Activated CD8-positive, alpha-beta memory T cell treated with anti-CD3 and anti-CD28 coated beads, Interleukin-2, amount 50 U/mL, for 48 hours (primary cell): ENCODE data around the gene GNL3.
"Not testable (repeated sequence)": the region's sequence is repeated elsewhere in the genome, so short reads cannot be mapped to it uniquely, and the experiment has no call there.

Source experiments
- DNase-seq: peaks from one replicate; pipeline ENCODE4 v3.0.0-alpha.2; 2020

GNL3 gene

DNA sequence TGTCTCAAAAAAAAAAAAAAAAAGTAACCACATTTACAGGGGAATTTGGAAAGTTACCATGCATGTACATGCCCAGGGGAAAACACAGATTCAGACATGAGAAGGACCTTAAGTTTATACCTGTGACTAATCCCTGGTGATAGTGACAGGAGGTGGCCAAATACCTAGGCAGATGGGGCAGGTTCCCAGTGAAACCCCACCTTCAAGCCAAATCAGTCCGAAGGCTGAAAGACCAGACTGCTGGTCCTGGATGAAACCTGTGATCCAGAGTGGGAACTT lies 35.8 kb downstream of the GNL3 start:
- DNase-seq = no peak

DNA sequence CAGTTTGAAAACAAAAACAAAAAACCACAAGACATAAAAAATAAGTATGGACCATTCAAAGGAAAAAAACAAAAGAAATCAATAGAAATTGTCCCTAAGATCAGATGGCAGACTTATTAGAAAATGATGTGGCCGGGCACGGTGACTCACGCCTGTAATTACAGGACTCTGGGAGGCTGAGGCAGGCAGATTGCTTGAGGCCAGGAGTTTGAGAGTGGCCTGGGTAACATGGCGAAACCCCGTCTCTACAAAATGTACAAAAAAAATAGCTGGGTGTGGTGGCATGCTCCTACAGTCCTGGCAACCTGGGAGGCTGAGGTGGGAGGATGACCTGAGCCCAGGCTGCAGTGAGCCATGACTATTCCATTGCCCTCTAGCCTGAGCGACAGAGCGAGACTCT lies 36.7 kb downstream of the GNL3 start:
- DNase-seq = no peak

DNA sequence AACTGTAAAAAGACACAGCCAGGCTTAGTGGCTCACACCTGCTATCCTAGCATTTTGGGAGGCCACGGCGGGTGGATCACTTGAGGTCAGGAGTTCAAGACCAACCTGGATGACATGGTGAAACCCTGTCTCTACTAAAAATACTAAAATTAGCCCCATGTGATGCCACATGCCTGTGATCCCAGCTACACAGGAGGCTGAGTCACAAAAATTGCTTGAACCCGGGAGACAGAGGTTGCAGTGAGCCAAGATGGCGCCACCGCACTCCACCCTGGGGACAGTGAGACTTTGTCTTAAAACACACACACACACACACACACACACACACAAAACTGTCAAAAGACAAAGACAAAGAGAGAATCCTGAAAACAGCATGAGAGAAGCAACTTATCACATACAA lies 38.1 kb downstream of the GNL3 start:
- DNase-seq = no peak

DNA sequence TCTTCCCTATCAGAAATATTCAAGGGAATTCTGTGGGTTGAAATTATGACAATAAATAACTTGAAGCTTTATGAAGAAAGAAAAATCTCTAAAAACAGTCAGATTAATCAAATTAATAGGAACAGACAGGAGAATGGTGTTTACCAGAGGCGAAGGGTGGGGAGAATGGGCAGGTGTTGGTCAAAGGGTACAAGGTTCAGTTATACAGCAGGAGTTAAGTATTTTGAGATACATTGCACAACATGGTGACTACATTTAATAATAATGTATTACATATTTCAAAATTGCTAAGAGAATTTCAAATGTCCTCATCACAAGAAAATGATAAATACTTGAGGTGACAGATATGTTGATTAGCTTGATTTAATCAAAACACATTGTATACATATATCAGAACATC lies 38.7 kb downstream of the GNL3 start:
- no peak for DNase-seq

DNA sequence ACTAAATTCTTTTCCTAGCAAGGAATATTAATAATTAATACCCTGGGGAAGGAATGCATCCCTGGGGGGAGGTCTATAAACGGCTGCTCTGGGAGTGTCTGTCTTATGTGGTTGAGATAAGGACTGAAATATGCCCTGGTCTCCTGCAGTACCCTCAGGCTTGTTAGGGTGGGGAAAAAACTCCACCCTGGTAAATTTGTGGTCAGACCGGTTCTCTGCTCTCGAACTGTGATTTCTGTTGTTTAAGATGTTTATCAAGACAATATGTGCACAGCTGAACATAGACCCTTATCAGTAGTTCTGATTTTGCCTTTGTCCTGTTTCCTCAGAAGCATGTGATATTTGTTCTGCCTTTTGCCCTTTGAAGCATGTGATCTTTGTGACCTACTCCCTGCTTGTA lies 42.9 kb downstream of the GNL3 start:
- not testable (repeated sequence) for DNase-seq

DNA sequence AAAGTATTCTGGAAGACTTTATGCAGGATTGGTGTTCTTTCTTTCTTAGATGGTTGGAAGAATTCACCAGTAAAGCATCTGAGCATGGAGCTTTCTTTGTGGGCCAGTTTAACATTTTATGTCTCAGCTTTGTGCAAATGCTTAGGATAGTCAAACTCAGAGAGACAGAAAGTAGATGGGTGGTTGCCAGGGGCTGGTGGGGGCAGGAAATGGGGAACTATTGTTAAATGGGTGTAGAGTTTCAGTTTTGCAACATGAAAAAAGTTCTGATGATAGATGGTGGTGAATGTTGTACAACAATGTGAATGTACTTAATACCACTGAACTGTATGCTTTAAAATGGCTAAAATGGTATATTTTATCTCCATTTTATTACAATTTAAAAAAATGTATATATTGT lies 44.8 kb downstream of the GNL3 start:
- no peak for DNase-seq

DNA sequence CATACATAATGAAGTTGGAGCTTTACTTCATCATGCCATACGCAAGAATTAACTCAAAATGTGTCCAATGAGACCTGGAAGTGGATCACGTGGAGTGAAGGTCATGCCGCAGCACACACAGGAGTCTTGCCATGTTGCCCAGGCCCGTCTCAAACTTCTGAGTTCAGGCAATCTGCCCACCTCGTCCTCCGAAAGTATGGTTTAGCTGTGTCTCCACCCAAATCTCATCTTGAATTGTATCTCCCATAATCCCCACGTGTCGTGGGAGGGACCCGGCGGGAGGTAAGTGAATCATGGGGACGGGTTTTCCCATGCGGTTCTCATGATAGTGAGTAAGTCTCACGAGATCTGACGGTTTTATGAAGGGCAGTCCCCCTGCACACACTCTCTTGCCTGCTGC lies 45.8 kb downstream of the GNL3 start:
- no peak for DNase-seq

DNA sequence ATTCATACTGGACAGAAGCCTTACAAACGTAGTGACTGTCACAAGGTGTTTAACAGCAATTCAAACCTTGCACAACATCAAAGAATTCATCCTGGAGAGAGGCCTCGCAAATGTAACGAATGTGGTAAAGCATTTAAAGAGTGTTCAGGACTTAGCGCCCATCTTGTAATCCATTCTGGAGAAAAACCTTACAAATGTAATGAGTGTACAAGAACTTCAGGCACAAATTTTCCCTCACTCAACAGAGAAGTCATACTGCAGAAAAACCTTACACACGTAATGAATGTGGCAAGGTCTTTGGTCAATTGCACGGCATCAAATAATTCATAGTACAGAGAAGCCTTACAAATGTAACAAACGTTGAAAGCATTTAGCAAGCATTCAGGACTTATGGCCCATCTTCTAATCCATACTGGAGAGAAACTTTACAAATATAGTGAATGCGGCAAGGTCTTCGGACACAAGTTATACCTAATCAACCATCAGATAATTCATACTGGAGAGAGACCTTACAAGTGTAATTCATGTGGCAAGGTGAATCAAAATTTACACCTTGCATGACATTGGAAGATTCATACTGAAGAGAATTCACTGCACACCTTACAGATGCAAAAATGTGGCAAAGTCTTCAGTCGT lies 47.5 kb downstream of the GNL3 start:
- DNase-seq = no peak

DNA sequence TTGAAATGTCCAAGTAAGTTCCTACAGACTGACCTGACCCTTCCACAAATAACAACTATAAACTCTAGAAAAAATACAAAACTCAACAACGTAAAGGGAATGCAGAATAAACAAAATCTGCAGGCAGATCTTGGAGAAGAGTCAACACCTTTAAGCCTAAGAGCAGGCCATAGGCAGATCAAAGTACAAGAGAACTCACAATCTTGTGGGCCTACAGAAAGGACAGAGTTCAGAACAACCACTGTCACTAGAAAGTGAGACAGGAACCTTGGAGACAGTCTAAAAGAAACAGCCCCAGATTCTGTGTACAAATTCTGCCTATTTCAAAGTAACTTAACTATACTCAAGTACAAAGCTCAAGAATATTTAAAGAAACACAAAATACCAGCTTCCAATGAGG lies 53.9 kb downstream of the GNL3 start:
- DNase-seq = no peak

DNA sequence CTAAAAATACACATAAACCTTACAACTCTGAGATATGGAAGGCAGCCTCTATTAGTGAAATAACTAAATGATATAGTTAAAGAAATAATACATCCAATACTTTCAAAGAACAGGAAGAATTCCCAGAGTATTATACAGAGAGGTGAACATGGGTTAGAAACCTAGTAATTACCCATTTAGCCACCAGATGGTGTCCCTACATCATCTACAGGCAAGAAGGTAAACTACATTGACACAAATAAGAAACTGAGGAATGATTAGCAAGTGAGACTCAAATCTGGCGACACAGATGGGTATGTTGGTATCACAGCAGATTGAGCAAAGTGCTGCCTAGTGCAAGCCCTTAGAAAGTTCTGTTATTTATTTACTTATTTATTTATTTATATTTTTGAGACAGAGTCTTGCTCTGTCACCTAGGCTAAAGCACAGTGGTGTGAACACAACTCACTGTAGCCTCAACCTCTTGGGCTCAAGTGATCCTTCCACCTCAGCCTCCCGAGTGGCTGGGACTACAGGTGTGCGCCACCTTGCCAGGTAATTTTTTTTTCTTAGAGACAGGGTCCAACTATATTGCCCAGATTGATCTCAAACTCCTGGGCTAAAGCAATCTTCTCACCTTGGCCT lies 56.7 kb downstream of the GNL3 start:
- no peak for DNase-seq

DNA sequence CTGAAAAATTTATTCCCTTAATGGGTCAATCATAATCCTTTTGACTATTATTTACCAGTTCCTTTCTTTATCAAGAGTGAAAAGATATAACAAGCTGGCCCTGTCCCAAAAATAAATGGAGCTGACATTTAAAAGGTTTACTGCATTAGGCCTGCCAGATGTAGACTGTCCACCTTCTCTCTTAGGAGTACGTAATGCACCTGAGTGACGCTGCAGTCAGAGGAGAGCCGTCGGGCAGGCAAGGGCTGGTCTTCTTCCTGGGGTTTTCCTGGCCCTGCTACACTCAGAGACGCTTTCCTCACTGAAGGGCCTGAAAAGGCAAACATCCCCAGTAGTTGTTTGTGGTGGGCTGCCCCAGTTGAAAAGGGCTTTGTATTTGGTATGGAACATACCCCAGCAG lies 57.3 kb downstream of the GNL3 start:
- no peak for DNase-seq

DNA sequence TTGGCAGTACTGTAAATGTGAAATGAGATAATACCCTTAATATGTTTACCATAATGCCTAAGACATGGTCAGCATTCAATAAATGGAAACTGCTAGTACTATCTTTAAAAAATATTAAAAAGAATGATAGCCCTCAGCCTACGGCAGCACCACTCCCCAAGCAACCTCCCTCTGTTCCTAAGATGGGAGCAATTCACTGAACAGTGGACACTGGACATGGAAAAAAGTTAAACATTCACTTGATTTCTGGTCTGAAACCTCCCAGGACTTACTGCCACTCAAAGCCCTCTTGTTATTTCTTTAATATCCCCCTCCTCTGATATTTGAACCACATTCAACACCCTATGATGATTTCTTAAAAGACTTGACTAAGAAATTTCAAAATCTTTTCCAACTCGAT lies 57.9 kb downstream of the GNL3 start:
- DNase-seq = no peak
